ENCODE results near the gene CPAMD8.
"Not testable (repeated sequence)": the region's sequence is repeated elsewhere in the genome, so short reads cannot be mapped to it uniquely, and the experiment has no call there.

CPAMD8 gene

DNA sequence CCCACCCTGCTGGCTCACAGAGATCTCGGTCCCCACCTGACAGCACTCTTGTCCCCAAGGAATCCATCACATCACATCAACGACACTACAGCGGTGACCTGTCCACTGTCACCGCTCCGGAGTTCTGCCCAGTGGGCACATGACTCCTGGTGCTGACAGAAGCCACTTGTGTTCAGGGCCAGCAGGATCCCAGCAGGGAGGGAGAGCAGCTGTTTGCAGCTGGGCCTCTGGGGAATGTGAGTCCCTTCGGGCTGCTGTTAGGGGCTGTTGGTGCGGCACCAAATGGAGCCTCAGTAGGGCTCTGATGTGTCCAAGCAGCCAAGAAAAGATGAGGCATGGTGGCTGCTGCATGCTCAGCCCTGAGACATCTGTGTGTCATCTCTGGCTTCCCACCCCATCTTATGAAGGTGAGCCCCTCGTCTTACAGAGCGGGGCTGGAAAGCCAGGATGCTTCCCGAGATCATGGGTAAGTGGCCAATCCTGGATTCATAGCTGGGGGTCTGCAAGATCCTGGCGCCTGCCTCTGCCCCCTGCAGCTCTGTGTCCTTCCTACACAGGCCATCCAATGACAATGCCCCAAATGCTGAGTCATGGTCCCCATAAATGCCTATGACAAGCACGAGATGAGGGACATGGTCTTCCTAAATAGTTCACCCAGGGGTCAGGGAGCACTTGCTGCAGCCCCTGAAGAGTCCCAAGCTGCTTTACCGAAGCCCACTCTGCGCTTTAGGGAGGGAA, 81.8 kb downstream of the CPAMD8 start:
- DNase-seq, result no peak

DNA sequence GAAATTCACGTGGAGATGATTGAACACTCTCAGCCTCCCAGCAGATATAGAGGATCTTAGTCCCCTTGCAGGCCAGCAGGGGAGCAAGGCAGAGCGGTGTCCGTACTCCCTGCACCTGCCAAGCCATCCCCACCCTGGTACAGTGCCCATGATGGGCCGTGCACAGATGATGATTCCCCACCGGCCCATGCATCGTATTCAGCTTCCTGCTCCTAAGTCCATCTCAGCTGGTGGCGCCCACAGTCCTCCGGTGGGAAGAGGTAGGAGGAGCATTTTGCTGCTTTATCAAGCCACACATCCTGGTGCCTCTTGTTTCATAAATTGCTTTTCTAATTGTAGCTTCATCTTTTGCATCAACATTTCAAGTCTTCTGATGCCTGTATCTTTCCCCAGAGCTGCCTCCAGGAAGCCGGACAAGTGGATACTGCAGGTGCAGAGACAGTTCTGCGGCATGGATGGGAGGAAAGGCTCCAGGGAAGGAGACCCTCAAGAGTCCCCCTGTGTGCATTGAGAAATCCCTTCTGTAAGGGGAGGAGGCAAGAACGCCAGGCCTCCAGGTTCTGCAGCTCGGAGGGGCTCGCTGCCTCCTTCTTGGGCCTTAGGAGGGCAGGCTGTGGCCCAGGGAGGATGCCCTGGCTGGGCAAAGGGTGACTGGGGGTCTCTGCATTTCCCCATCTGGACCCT, 82.5 kb downstream of the CPAMD8 start:
- no peak for DNase-seq

- DNase-seq, result not testable (repeated sequence)
These were observed 83.5 kb downstream of the CPAMD8 start for GRCh38 chr19:16943090-16943489.

DNA sequence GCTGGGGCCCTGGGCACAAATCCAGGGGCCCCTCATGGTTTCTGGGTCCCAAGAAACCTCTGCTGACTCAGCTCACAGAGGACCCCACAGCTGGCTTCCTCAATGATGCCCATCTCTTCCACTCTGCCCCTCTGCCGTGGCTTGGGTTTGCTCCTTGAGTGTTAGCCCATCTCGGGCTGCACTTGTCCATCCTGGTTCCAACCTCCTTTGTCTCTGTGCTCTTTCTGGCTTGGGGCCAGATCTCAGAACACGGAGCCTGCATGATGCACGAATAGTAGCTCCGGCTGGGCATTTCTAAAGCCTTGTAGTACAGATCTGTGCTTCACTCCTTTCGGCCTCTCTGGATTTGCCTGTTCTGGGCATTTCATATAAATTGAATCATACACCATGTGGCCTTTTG, 84.0 kb downstream of the CPAMD8 start:
- DNase-seq, result no peak

DNA sequence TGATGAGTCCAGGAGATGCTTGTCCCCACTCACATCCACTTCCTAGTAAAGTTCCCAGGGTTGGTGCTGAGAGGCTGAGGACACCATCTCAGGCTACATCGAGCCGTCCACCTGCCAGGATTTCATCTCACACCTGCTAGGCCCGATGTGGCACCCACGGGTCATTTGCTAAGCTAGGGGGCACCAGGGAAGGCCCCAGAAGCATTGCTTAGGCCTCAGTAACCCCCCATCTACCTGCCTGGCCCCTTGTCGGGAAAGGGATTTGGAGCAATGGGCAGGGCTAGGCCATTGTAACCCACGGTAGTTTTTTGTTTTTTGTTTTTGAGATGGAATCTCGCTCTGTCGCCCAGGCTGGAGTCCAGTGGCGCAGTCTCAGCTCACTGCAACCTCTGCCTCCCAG, 86.0 kb downstream of the CPAMD8 start:
- no peak for DNase-seq

DNA sequence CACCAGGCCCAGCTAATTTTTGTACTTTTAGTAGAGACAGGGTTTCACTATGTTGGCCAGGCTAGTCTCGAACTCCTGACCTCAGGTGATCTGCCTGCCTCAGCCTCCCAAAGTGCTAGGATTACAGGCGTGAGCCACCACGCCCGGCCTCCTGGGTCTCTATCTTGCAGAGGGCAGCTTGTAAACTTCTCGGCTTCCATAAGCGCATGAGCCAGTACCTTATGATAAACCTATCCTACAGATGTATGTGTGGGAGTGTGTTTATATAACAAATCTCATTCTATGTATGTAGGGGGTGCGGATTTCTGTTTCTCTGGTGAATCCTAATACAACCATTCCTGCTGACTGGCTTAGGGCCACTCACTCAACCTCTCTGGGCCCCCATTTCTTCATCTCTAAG, 86.5 kb downstream of the CPAMD8 start:
- DNase-seq, result not testable (repeated sequence)

GRCh38 chr19:16938211-16938610, 88.4 kb downstream of the CPAMD8 start:
- no peak for DNase-seq

- not testable (repeated sequence) for DNase-seq
These were observed 88.8 kb downstream of the CPAMD8 start for GRCh38 chr19:16937796-16938195.

- DNase-seq, result no peak
These were observed 89.7 kb downstream of the CPAMD8 start for GRCh38 chr19:16936901-16937300.

DNA sequence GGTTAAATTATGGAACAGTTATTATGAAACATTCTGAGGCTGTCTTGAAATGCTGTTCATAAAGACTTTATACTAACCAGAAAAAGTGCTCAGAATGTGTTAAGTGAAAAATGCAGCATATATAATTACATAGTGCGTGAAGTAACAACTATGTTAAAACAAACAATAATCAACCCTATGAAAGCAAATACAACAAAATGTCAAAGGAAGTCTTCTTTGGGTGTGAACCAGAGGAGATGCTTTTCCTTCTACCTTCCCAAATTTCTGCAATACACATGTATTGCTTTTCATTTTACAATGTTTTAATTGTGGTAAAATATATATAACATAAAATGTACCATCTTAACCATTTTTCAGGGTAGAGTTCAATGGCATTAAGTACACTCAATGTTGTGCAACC, 92.1 kb downstream of the CPAMD8 start:
- no peak for DNase-seq

DNA sequence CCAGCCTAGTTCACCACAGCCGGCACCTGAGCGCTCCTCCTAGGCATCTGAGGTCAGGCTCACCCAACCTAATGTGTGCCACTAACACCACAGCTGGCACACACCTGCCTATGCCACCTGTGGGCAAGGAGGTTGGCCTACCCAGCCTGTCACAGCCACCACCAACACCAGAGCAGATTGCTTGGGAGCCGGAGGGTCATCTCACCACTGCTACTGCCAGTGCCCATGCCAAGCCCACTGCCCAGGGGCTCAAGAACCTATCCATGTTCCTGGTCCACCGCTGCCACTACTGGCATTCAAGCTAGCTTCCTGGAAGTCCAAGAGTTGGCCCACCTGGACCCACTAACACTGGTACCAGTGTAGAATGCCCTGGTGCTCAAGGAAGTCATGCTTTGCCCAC, 95.3 kb downstream of the CPAMD8 start:
- DNase-seq, result no peak

DNA sequence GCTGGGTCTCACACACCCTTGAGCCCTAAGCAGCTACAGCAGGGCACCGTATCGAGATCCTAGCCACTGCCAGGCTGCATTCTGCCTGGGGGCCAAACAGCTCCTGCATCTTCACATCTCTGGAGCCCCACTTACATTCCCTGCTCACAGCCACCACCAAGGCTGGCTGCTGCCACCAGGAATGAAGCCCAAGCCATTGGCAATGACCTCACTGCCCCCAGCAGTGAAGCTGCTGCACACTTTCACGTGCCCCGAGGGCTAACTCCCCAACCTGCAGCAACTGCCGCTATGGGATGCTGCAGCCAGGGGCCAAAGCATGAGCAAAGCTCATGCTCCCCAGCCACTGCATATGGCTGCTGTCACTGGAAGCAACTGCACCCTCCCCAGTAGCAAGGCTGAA, 95.9 kb downstream of the CPAMD8 start:
- DNase-seq, result no peak

DNA sequence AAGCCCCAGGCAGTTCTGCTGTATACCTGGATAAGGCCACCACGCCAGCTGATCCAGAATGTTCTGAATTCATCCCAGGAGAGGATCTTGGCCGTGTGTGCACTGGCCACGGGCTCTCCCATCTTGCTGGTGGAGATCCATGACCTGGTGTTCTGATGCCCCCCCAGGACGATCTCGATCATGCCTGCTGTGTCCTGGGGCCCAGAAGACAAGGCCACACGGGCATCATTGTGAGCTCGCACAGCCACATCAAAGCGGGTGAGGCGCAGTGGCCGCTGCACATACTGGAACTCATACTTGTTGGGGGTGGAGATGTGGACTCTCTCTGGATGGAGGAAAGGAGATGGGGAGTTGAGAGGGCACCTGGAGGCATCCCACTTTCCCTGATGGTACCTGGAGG, 97.7 kb downstream of the CPAMD8 start:
- DNase-seq, result no peak

DNA sequence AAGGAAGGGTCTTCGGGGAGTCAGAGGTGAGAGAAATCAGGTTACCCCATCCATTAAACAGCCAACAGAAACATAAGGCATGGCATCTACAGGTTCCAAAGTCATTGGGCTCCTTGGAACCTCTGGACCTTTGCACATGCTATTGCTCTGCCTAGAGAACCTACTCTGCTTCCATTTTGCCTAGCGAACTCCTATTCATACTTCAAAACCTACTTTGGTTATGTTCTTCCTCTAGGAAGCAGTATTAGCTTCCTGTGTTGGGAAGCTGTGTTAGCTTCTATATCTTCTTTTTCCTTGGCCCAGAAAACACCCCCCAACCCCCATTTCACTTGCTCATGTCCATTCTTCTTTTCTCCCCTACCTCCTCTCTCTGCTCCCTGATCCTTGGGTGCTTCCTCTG, 98.3 kb downstream of the CPAMD8 start:
- no peak for DNase-seq

GRCh38 chr19:16927883-16928282, 98.7 kb downstream of the CPAMD8 start:
- DNase-seq, result no peak

GRCh38 chr19:16922949-16923348, 103.7 kb downstream of the CPAMD8 start:
- no peak for DNase-seq

- no peak for DNase-seq
These were observed 104.0 kb downstream of the CPAMD8 start for GRCh38 chr19:16922592-16922934.

GRCh38 chr19:16921766-16922591, 104.6 kb downstream of the CPAMD8 start:
- no peak for DNase-seq

DNA sequence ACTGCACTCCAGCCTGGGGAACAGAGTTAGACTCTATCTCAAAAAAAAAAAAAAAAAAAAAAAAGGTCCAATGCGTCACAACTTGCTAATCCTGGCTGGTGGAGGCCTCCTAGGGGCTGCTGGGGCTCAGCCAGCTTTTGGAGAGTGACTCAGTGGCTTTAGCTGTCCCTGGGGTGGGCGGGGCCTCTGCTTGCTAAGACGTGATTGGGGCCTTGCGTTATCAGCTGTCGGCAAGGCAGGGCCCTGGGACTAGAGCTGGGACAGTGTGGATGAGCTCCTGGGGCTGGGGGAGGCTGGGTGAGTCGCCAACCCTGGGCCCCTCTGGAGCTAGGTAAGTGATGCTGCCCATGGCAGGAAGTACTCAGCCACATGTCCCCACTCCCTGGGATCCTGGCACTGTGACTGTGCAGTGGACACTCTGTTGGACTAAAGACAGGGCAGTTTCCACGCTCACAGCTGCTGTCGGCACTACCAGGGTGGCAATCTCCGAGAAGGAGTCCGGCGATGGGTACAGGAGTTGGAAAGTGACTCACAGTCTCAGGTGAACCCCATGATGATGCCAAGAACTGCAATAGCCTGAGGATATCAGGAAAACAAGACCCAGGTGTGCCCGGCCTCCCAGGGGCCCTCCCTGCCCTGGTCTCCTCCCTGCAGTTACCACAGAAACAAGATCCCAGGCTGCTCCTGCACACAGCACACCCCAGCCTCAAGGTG, 105.6 kb downstream of the CPAMD8 start:
- DNase-seq, result no peak

- no peak for DNase-seq
These were observed 107.1 kb downstream of the CPAMD8 start for GRCh38 chr19:16919496-16919895.

DNA sequence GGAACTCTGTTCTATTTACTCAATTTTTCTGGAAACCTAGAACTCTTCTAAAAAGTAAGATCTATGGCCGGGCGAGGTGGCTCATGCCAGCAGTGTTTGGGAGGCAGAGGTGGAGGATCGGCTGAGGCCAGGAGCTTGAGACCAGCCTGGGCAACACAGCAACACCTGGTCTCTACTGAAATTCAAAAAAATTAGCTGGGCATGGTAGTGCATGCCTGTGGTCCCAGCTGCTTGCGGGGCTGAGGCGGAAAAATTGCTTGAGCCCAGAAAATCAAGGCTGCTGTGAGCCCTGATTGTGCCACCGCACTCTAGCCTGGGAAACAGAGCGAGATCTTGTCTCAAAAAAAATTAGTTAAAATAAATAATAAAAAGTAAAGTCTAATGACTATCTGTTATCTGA, 109.2 kb downstream of the CPAMD8 start:
- DNase-seq, result no peak

- DNase-seq, result no peak
These were observed 110.9 kb downstream of the CPAMD8 start for GRCh38 chr19:16915734-16916133.

GRCh38 chr19:16915135-16915534, 111.5 kb downstream of the CPAMD8 start:
- DNase-seq, result no peak

Measured in stimulated activated CD4-positive, alpha-beta T cell treated with anti-CD3 and anti-CD28 coated beads, Interleukin-2, amount 100 ng/mL, for 48 hours (primary cell).